ENCODE measurements around the gene BMPR1B. TPM values are rescaled to one million over a fixed set of nuclear protein-coding genes. Genes with fewer than 3 reads are reported as not detected.

Gene BMPR1B
- total and polyA plus RNA-seq, 2 donors (not counting 1 experiment from before 2014, with no cell fraction given), result not detected

DNA sequence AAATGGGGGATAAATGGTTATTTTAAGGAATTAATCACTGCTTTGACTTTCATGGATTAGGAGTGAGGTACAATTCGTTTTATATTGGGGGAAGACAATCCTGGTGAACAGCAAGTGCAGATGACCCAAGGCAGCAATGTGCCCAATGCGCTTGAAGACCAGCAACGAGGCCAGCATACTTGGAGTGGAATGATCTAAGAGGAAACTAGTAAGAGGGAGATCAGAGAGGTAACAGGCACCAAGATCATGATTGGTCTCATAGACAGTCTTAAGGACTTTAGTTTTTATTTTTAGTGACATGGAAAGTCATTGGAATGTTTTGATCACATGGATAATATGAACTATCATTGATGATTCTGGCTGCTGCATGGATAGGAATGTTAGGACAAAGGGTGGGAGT is 90.6 kb downstream of the BMPR1B start:
- Histone ChIP-seq H3K9me3 (ENCODE audit: control extremely low read depth in 1 of 3, control insufficient read depth in 2 of 3, insufficient read depth in 1 of 3, low read length in 2 of 3) (peaks cover 0 to 2% (median 0%) of the 10 kb centered on the region in 3 donors), H3K27ac (ENCODE audit: low read length in 2 of 2) (no peak overlapping the region), H3K79me2 (ENCODE audit: control insufficient read depth, insufficient read depth, low read length) (no peaks in the 10 kb centered on the region), H4K20me1 (ENCODE audit: control insufficient read depth, insufficient read depth, low read length, poor library complexity, severe bottlenecking) (no peaks in the 10 kb centered on the region), H3K4me3 (ENCODE audit: control extremely low read depth in 1 of 5, extremely low read depth in 1 of 5, insufficient read depth in 1 of 5, low read depth in 2 of 5, low read length in 4 of 5) (no peak overlapping the region), H3K36me3 (replicated peaks in 1 of 2; ENCODE audit: control extremely low read depth in 1 of 2, control insufficient read depth in 1 of 2, extremely low read depth in 1 of 2, insufficient read depth in 2 of 2, low read length in 1 of 2) (no peaks in the 10 kb centered on the region), H2AFZ (ENCODE audit: insufficient read depth, low read depth, low read length, poor library complexity, severe bottlenecking) (no peak overlapping the region), H3K4me1 (ENCODE audit: control insufficient read depth in 2 of 2, insufficient read depth in 2 of 2, low read length in 2 of 2) (no peaks in the 10 kb centered on the region), H3K27me3 (replicated peaks in 1 of 4; ENCODE audit: control extremely low read depth in 1 of 4, control insufficient read depth in 3 of 4, insufficient read depth in 4 of 4, low read length in 3 of 4) (no peaks in the 10 kb centered on the region), H3K9ac (ENCODE audit: low read length) (no peak overlapping the region), H3K4me2 (replicated peaks; ENCODE audit: low read depth, low read length, poor library complexity, severe bottlenecking) (no peak overlapping the region)
- Mint-ChIP-seq H3K9me3 (ENCODE audit: insufficient read depth) (no peaks in the 10 kb centered on the region), H3K4me1 (no peaks in the 10 kb centered on the region), H3K4me3 (no peak overlapping the region), H3K27ac (no peak overlapping the region), H3K27me3 (no peaks in the 10 kb centered on the region)
- TF ChIP-seq, protein P1, sequence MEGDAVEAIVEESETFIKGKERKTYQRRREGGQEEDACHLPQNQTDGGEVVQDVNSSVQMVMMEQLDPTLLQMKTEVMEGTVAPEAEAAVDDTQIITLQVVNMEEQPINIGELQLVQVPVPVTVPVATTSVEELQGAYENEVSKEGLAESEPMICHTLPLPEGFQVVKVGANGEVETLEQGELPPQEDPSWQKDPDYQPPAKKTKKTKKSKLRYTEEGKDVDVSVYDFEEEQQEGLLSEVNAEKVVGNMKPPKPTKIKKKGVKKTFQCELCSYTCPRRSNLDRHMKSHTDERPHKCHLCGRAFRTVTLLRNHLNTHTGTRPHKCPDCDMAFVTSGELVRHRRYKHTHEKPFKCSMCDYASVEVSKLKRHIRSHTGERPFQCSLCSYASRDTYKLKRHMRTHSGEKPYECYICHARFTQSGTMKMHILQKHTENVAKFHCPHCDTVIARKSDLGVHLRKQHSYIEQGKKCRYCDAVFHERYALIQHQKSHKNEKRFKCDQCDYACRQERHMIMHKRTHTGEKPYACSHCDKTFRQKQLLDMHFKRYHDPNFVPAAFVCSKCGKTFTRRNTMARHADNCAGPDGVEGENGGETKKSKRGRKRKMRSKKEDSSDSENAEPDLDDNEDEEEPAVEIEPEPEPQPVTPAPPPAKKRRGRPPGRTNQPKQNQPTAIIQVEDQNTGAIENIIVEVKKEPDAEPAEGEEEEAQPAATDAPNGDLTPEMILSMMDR (IDR thresholded peaks at IDR 0.05), result no peak
- no peak for TF ChIP-seq EZH2 (IDR thresholded peaks at IDR 0.05; ENCODE audit: borderline replicate concordance, insufficient read depth, low read depth, low read length, poor library complexity, severe bottlenecking)
- CTCF ChIA-PET, result no interaction called here
- POLR2A ChIA-PET, result no interaction called here
- ATAC-seq (ENCODE audit: low read depth) (no peak), DNase-seq (no peak)
- 79% methylated on average over 3 of the region's 3 CpGs for WGBS (ENCODE audit: insufficient coverage)
- intact Hi-C loops (cut with micrococcal nuclease), result no loop called here

DNA sequence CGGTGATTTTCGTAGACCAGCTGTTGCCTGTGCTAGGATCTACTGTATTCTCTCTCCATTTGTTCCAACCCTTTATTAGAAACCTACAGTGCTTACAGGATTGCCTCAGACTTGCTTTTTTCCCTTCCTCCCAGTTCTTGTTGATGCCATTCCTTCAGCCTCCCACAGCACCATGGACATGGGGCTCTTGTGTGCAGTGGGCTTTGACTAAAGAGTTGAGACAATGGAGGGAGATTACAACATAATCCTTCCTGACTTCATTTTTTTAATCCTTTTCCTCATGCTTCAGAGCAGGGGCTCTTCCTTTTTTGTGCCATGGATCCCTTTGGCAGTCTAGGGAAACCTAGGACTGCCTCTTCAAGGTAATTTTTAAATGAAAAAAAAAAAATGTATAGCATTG is 92.1 kb downstream of the BMPR1B start:
- Histone ChIP-seq H3K79me2 (ENCODE audit: control insufficient read depth, insufficient read depth, low read length) (no peaks in the 10 kb centered on the region), H3K27ac (ENCODE audit: low read length in 2 of 2) (no peak overlapping the region), H4K20me1 (ENCODE audit: control insufficient read depth, insufficient read depth, low read length, poor library complexity, severe bottlenecking) (no peaks in the 10 kb centered on the region), H3K27me3 (replicated peaks in 1 of 4; ENCODE audit: control extremely low read depth in 1 of 4, control insufficient read depth in 3 of 4, insufficient read depth in 4 of 4, low read length in 3 of 4) (no peaks in the 10 kb centered on the region), H3K4me3 (ENCODE audit: control extremely low read depth in 1 of 5, extremely low read depth in 1 of 5, insufficient read depth in 1 of 5, low read depth in 2 of 5, low read length in 4 of 5) (no peak overlapping the region), H3K4me1 (ENCODE audit: control insufficient read depth in 2 of 2, insufficient read depth in 2 of 2, low read length in 2 of 2) (no peaks in the 10 kb centered on the region), H3K9me3 (ENCODE audit: control extremely low read depth in 1 of 3, control insufficient read depth in 2 of 3, insufficient read depth in 1 of 3, low read length in 2 of 3) (peaks cover 0 to 2% (median 0%) of the 10 kb centered on the region in 3 donors), H3K9ac (ENCODE audit: low read length) (no peak overlapping the region), H3K4me2 (replicated peaks; ENCODE audit: low read depth, low read length, poor library complexity, severe bottlenecking) (no peak overlapping the region), H3K36me3 (replicated peaks in 1 of 2; ENCODE audit: control extremely low read depth in 1 of 2, control insufficient read depth in 1 of 2, extremely low read depth in 1 of 2, insufficient read depth in 2 of 2, low read length in 1 of 2) (no peaks in the 10 kb centered on the region), H2AFZ (ENCODE audit: insufficient read depth, low read depth, low read length, poor library complexity, severe bottlenecking) (no peak overlapping the region)
- ChIA-PET CTCF (no interaction called here), POLR2A (no interaction called here)
- H3K27me3 Mint-ChIP-seq, result no peaks in the 10 kb centered on the region
- intact Hi-C loops (cut with micrococcal nuclease), result no loop called here
- DNase-seq (no peak), ATAC-seq (ENCODE audit: low read depth) (no peak)
- 80% methylated on average over 2 of the region's 2 CpGs for WGBS (ENCODE audit: insufficient coverage)
- no peak overlapping the region for H3K27ac Mint-ChIP-seq
- H3K9me3 Mint-ChIP-seq (ENCODE audit: insufficient read depth), result no peaks in the 10 kb centered on the region
- H3K4me3 Mint-ChIP-seq, result no peak overlapping the region
- TF ChIP-seq, protein P1 (IDR thresholded peaks at IDR 0.05), result no peak
- TF ChIP-seq EZH2 (IDR thresholded peaks at IDR 0.05; ENCODE audit: borderline replicate concordance, insufficient read depth, low read depth, low read length, poor library complexity, severe bottlenecking), result no peak
- H3K4me1 Mint-ChIP-seq, result no peaks in the 10 kb centered on the region
